ENCODE measurements around the gene TMEM108.

DNA sequence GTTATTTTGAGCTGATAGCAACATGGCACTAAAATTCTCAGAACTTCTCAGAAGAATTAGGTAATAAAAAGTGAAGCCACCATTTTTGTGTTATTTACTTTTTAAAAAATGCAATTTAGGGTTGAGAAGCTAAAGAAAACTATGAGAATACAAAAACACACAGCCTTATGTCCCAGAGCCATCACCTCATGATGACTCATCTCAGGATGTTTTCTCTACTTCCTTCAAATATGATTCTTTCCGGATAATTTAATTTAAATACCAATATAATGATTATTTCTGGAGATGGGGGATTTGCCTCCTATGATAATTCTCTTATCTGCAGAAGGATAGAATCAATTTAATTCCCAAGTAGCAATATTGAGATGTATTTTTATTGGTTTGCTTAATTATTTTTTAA is 256.1 kb downstream of the TMEM108 start:
- no peak for TF ChIP-seq CTCF (conservative IDR thresholded peaks at IDR 0.05; ENCODE audit: low read length)
- no peak for TF ChIP-seq EZH2phosphoT487 (IDR thresholded peaks at IDR 0.05; ENCODE audit: borderline replicate concordance, low read depth, low read length)
